H54 (cell line): ENCODE data around the gene TEN1.
"Not testable (repeated sequence)": the region's sequence is repeated elsewhere in the genome, so short reads cannot be mapped to it uniquely, and the experiment has no call there.

Source experiments
- DNase-seq: peaks from one replicate; pipeline ENCODE4 v3.0.0; 2011; ENCODE audit warnings: low spot score, mixed read lengths; ENCODE audit not compliant: insufficient read length
- FAIRE-seq: peaks from 3 replicates; lab custom pipeline; 2011; peaks lifted over from hg19 to GRCh38; lab: Jason Lieb, UNC
- POLR2A ChIP-seq: IDR thresholded peaks from 2 replicates; pipeline ENCODE4 v1.6.1; 2011; ENCODE audit warnings: low read depth, mild to moderate bottlenecking, low read length

TEN1 gene

GRCh38 chr17:76034428-76035350, 55.6 kb downstream of the TEN1 start:
- no peak for TF ChIP-seq POLR2A
- FAIRE-seq (no peak), DNase-seq (no peak)

- FAIRE-seq (no peak), DNase-seq (no peak)
- TF ChIP-seq POLR2A, result no peak
Measured at GRCh38 chr17:76036497-76037261, 57.6 kb downstream of the TEN1 start.

- DNase-seq (no peak), FAIRE-seq (no peak)
- no peak for TF ChIP-seq POLR2A
Measured at GRCh38 chr17:76038050-76038449, 59.0 kb downstream of the TEN1 start.

- FAIRE-seq (no peak), DNase-seq (no peak)
- TF ChIP-seq POLR2A, result no peak
Measured at GRCh38 chr17:76039121-76039520, 60.1 kb downstream of the TEN1 start.

GRCh38 chr17:76040376-76040775, 61.3 kb downstream of the TEN1 start:
- no peak for TF ChIP-seq POLR2A
- DNase-seq, result no peak
- FAIRE-seq, result no peak

- not testable (repeated sequence) for FAIRE-seq, DNase-seq
Measured at GRCh38 chr17:76042868-76043267, 63.8 kb downstream of the TEN1 start.

- not testable (repeated sequence) for FAIRE-seq, DNase-seq
Measured at GRCh38 chr17:76044475-76045007, 65.5 kb downstream of the TEN1 start.

GRCh38 chr17:76046064-76046463, 67.0 kb downstream of the TEN1 start:
- no peak for TF ChIP-seq POLR2A
- FAIRE-seq (no peak), DNase-seq (no peak)

GRCh38 chr17:76048025-76048605, 69.1 kb downstream of the TEN1 start:
- TF ChIP-seq POLR2A, result no peak
- no peak for DNase-seq
- FAIRE-seq, result no peak

GRCh38 chr17:76048711-76049110, 69.7 kb downstream of the TEN1 start:
- FAIRE-seq (no peak), DNase-seq (no peak)
- no peak for TF ChIP-seq POLR2A

GRCh38 chr17:76049239-76049638, 70.2 kb downstream of the TEN1 start:
- TF ChIP-seq POLR2A, result no peak
- DNase-seq, result no peak
- no peak for FAIRE-seq

- FAIRE-seq, result no peak
- no peak for TF ChIP-seq POLR2A
- DNase-seq, result no peak
Measured at GRCh38 chr17:76049836-76050537, 70.9 kb downstream of the TEN1 start.
